OCI-LY3 (cell line): ENCODE results near the gene EXOSC3.

ENCODE experiments used
- H2AFZ ChIP-seq: fragments of 200-600, 300-600 bp; shearing (Covaris generic); 2 replicates; pipeline ENCODE4 v1.6.0; 2014; ENCODE audit warnings: antibody characterized with exemption, low read depth, low read length
- H3K27ac ChIP-seq: fragments of 200-600, 300-600 bp; sonication (generic); 2 replicates; pipeline ENCODE4 v1.5.1; 2014; ENCODE audit warnings: mild to moderate bottlenecking, low read length, moderate library complexity, mixed read lengths
- H3K27me3 ChIP-seq: fragments of 200-600, 300-600 bp; sonication (generic); 2 replicates; pipeline ENCODE4 v1.6.1; 2014; ENCODE audit warnings: low read depth, low read length, mixed read lengths
- H3K36me3 ChIP-seq: fragments of 200-600, 300-600 bp; sonication (generic); replicated peaks from 2 replicates; pipeline ENCODE3; 2014; ENCODE audit warnings: low read depth, low read length, mixed read lengths
- H3K4me1 ChIP-seq: fragments of 300-600, 200-600 bp; sonication (generic); 2 replicates; pipeline ENCODE4 v1.6.1; 2014; ENCODE audit warnings: low read length, mixed read lengths
- H3K4me2 ChIP-seq: fragments of 200-600, 300-600 bp; sonication (generic); 2 replicates; pipeline ENCODE4 v1.6.1; 2014; ENCODE audit warnings: low read length, mixed read lengths
- H3K4me3 ChIP-seq: fragments of 300-600, 200-600 bp; sonication (generic); 2 replicates; pipeline ENCODE4 v1.5.1; 2014; ENCODE audit warnings: antibody characterized with exemption, mild to moderate bottlenecking, low read length, moderate library complexity
- H3K79me2 ChIP-seq: fragments of 300-600, 200-600 bp; shearing (Covaris generic); 2 replicates; pipeline ENCODE4 v1.6.1; 2014; ENCODE audit warnings: mild to moderate bottlenecking, low read length, mixed read lengths
- H3K9ac ChIP-seq: fragments of 300-600, 200-600 bp; shearing (Covaris generic); 2 replicates; pipeline ENCODE4 v1.6.0; 2014; ENCODE audit warnings: mild to moderate bottlenecking, low read length, moderate library complexity
- H3K9me3 ChIP-seq: fragments of 200-600, 300-600 bp; shearing (Covaris generic); 2 replicates; pipeline ENCODE4 v1.6.1; 2014; ENCODE audit warnings: low read length, mixed read lengths; ENCODE audit not compliant: insufficient read depth
- H4K20me1 ChIP-seq: fragments of 200-600, 300-600 bp; sonication (generic); 2 replicates; pipeline ENCODE4 v1.6.1; 2016; ENCODE audit warnings: low read length, mixed read lengths; ENCODE audit not compliant: insufficient read depth
- CTCF ChIP-seq: fragments of 200-600, 300-600 bp; sonication (generic); IDR thresholded peaks from 2 replicates; pipeline ENCODE4 v1.5.1; 2014; ENCODE audit warnings: antibody characterized with exemption, low read length, low read depth
- EZH2phosphoT487 ChIP-seq: fragments of 200-600 bp; shearing (Covaris generic); IDR thresholded peaks from 2 replicates; pipeline ENCODE4 v1.6.1; 2018; ENCODE audit warnings: antibody characterized with exemption, mixed run types, low read depth

The EXOSC3 gene

GRCh38 chr9:37730839-37731238 is 54.0 kb downstream of the EXOSC3 start:
- Histone ChIP-seq H3K4me3 (no peak overlapping the region), H3K9me3 (no peaks in the 10 kb centered on the region), H3K4me2 (no peak overlapping the region), H3K79me2 (no peaks in the 10 kb centered on the region), H3K27ac (no peak overlapping the region), H3K27me3 (peaks cover 7% of the 10 kb centered on the region; the same call in 1 of the 2 replicates), H3K9ac (no peak overlapping the region), H3K36me3 (no peaks in the 10 kb centered on the region), H2AFZ (no peak overlapping the region), H3K4me1 (no peaks in the 10 kb centered on the region), H4K20me1 (no peaks in the 10 kb centered on the region)
- TF ChIP-seq EZH2phosphoT487 (no peak), CTCF (no peak)

- H3K27ac ChIP-seq = no peak overlapping the region
- H3K4me3 ChIP-seq = no peak overlapping the region
- no peaks in the 10 kb centered on the region for H4K20me1 ChIP-seq
- H3K79me2 ChIP-seq = no peaks in the 10 kb centered on the region
- H3K4me1 ChIP-seq = no peaks in the 10 kb centered on the region
- no peaks in the 10 kb centered on the region for H3K36me3 ChIP-seq
- H3K27me3 ChIP-seq = peaks cover 7% of the 10 kb centered on the region; the same call in 1 of the 2 replicates
- TF ChIP-seq EZH2phosphoT487 (no peak), CTCF (no peak)
- no peaks in the 10 kb centered on the region for H3K9me3 ChIP-seq
- H3K4me2 ChIP-seq = no peak overlapping the region
- no peak overlapping the region for H2AFZ ChIP-seq
- H3K9ac ChIP-seq = no peak overlapping the region
These were observed 54.6 kb downstream of the EXOSC3 start for GRCh38 chr9:37730256-37730655.
